GM19452 (cell line): Measurements from ENCODE around the gene MAST3.

Experiments
- ATAC-seq: cut with Tn5 transposase; IDR thresholded peaks from one replicate; pipeline ENCODE4 v1.9.1; 2021; ENCODE audit not compliant: unreplicated experiment

The MAST3 gene

GRCh38 chr19:18110609-18111232 lies 13.1 kb downstream of the MAST3 start:
- ATAC-seq, result no peak

DNA sequence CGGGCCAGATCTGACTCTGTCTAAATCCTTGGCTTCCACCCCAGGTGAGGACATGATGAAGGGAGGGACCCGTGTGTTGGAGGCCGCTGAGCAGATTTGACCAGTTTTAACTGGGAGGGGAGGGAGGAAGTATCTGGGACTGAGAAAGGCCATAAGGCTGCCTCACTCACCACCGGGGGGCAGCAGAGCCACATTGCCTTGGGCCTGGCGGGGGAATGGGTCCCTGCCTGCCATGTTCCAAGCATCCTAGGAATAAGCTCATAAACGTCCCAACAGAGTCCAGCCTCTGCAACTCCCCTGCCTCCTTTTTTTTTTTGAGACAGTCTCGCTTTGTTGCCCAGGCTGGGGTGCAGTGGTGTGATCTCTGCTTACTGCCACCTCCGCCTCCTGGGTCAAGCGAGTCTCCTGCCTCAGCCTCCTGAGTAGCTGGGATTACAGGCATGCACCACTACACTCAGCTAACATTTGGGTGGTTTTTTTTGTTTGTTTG lies 15.5 kb downstream of the MAST3 start:
- no peak for ATAC-seq

DNA sequence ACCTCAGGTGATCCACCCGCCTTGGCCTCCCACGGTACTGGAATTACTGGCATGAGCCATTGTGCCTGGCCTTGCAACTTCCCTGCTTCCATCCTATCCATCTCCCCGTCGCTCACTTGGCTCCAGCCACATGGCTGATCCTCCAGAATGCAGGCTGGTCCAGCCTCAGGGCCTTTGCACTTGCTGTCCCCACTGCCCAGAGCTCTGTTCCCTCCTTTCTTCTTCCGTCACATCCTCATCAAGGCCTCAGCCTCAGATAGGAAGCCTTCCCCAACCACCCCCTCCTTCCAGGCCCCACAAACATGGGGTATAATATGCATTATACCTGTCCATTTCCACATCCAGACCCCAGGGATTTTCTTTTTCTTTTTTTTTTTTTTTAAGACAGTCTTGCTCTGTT lies 16.2 kb downstream of the MAST3 start:
- no peak for ATAC-seq

GRCh38 chr19:18114483-18114882 lies 16.9 kb downstream of the MAST3 start:
- no peak for ATAC-seq

- no peak for ATAC-seq
Measured at GRCh38 chr19:18117364-18117691, 19.8 kb downstream of the MAST3 start.

GRCh38 chr19:18117692-18118378 lies 20.3 kb downstream of the MAST3 start:
- peak; percentile 78 for ATAC-seq

GRCh38 chr19:18118420-18119012 lies 20.9 kb downstream of the MAST3 start:
- ATAC-seq, result no peak

GRCh38 chr19:18119013-18119716 lies 21.6 kb downstream of the MAST3 start:
- ATAC-seq, result no peak

GRCh38 chr19:18119717-18120105 lies 22.1 kb downstream of the MAST3 start:
- no peak for ATAC-seq

DNA sequence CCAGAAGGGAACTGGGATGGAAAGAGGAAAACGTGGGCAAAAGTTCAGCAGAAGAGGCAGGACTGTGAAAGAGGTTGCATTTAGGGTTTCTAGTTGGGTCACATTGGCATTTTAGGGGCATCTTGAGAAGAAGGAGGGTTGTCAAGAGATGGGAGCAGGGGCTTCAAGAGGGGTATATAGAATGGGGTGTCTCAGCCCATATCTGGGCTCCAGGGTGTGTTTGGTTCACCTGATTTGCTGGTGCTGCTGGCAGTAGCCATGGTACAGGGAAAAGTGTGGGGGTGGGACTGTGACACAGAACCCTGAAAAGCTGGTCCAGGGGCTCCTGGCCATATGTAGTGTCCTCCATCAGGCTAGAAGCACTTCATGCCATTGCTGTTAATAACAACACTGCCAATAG lies 22.5 kb downstream of the MAST3 start:
- no peak for ATAC-seq

GRCh38 chr19:18121166-18121565 lies 23.6 kb downstream of the MAST3 start:
- ATAC-seq, result no peak

DNA sequence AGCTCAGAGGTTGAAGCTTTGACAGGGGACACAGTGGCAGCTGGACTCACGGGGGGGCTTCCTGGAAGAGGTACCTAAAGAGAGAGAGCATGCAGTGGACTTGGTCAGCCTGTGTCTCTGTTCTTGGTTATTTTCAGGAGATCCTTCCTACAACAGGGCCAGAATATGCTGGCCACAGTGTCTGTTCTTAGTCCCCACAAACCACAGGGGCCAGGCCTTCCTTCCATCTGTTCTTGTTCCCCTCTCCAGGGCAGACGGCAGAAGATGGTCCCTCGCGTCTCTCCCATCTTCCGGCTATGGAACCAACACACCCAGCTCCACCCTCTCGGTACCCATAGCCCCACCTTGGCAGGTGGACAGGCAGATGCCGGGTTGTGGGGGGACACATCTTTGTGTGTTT lies 24.8 kb downstream of the MAST3 start:
- no peak for ATAC-seq

DNA sequence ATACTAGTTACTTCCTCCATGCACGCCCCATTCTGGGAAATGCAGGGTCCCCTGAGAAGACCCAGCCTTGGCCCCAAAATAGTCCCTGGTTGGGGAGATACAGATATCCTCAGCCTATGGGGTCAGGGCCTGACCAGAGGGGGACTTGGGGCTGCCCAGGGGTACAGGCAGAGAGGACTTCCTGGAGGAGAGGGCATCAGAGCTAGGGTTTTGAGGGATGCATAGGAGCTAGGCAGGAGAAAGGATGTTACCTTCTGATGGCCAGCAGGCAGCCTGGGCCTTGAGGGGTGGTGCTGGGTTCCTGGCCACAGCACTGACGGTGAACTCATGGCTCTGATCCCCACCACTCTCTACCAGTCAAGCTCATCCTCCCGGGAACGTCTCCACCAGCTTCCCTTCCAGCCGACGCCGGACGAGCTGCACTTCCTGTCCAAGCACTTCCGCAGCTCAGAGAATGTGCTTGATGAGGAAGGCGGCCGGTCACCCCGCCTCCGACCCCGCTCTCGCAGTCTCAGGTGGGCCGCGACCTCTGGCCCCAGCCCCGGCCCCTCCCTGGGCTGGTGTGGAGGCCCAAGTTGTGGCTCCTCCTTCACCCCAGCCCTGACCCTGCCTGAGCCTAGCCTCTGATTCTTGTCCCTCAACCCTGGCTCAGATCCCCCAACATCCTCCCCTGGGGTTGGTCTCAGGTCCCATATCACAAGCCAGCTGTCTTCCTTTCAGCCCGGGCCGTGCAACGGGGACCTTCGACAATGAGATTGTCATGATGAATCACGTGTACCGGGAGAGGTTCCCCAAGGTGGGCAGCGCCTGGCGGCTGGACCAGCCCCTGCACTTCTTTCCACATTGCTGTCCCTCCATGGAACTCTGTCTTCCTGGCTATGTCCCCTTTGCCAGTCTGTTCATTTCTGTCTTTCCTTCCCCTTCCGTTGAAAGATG lies 25.6 kb downstream of the MAST3 start:
- no peak for ATAC-seq

GRCh38 chr19:18123819-18124218 lies 26.2 kb downstream of the MAST3 start:
- no peak for ATAC-seq

- ATAC-seq, result no peak
Measured at GRCh38 chr19:18126097-18126496, 28.5 kb downstream of the MAST3 start.

GRCh38 chr19:18128044-18128443 lies 30.5 kb downstream of the MAST3 start:
- no peak for ATAC-seq

DNA sequence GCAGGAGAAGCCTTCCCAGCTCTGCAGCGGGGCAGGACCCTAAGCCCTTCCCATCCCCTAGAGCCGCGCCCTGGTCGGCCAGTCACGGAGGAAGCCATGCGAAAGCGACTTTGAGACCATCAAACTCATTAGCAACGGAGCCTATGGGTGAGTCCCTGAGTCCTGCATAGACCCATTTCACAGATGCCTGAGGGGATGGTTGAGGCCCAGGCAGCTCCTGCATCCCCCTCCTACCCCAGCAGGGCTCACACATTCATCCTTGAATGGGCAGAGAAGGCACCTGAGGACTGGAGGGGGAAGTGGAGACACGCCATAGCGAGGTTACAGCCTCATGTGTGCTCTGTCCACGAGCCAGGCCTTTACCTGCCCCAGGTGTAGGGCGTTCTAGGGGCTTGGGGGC lies 31.2 kb downstream of the MAST3 start:
- ATAC-seq, result no peak

GRCh38 chr19:18130523-18131242 lies 33.1 kb downstream of the MAST3 start:
- ATAC-seq, result no peak

GRCh38 chr19:18131841-18132596 lies 34.4 kb downstream of the MAST3 start:
- ATAC-seq, result no peak
